NB4 (cell line): ENCODE measurements around the gene ARSK.

ENCODE experiments used
- DNase-seq: peaks from one replicate; pipeline ENCODE4 v3.0.0; 2010; ENCODE audit warnings: low read depth
- H3K4me3 ChIP-seq: one replicate; pipeline ENCODE4 v1.5.1; 2011; ENCODE audit warnings: mild to moderate bottlenecking, low read depth, low read length, moderate library complexity
- MAX ChIP-seq: IDR thresholded peaks from 2 replicates; pipeline ENCODE4 v1.6.1; 2011; ENCODE audit warnings: low read depth, low read length
- MYC ChIP-seq: IDR thresholded peaks from 2 replicates; pipeline ENCODE4 v1.6.1; 2011; ENCODE audit warnings: low read depth, low read length
- POLR2A ChIP-seq: IDR thresholded peaks from 2 replicates; pipeline ENCODE4 v1.6.1; 2011; ENCODE audit warnings: mild to moderate bottlenecking; ENCODE audit not compliant: insufficient read length; ENCODE audit errors: extremely low read depth
- TF ChIP-seq, protein P1 (sequence below): IDR thresholded peaks from one replicate; pipeline ENCODE4 v1.5.1; 2012; ENCODE audit warnings: low read depth, low read length

The ARSK gene

GRCh38 chr5:95606419-95606818 lies 51.5 kb downstream of the ARSK start:
- no peak for DNase-seq
- TF ChIP-seq, protein P1, sequence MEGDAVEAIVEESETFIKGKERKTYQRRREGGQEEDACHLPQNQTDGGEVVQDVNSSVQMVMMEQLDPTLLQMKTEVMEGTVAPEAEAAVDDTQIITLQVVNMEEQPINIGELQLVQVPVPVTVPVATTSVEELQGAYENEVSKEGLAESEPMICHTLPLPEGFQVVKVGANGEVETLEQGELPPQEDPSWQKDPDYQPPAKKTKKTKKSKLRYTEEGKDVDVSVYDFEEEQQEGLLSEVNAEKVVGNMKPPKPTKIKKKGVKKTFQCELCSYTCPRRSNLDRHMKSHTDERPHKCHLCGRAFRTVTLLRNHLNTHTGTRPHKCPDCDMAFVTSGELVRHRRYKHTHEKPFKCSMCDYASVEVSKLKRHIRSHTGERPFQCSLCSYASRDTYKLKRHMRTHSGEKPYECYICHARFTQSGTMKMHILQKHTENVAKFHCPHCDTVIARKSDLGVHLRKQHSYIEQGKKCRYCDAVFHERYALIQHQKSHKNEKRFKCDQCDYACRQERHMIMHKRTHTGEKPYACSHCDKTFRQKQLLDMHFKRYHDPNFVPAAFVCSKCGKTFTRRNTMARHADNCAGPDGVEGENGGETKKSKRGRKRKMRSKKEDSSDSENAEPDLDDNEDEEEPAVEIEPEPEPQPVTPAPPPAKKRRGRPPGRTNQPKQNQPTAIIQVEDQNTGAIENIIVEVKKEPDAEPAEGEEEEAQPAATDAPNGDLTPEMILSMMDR = no peak
- TF ChIP-seq MYC (no peak), MAX (no peak), POLR2A (no peak)
- no peak overlapping the region for H3K4me3 ChIP-seq

DNA sequence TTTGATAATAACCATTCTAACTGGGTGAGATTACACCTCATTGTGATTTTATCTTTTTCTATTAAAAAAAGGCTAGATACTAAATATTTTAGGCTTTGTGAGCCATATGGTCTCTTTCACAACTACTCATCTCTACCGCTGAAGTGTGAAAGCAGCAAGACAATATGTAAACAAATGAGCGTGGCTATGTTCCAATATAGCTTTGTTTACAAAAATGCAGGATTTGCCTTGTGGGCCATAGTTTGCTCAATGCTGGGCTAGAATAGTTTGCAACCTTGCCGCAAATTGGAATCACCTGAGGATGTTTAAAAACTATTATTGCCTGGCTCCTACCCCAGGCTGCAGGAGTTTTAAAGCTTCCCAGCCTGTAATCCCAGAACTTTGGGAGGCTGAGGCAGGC lies 54.8 kb downstream of the ARSK start:
- no peak overlapping the region for H3K4me3 ChIP-seq
- TF ChIP-seq, protein P1 = no peak
- TF ChIP-seq MAX (no peak), POLR2A (no peak), MYC (no peak)
- DNase-seq = no peak

DNA sequence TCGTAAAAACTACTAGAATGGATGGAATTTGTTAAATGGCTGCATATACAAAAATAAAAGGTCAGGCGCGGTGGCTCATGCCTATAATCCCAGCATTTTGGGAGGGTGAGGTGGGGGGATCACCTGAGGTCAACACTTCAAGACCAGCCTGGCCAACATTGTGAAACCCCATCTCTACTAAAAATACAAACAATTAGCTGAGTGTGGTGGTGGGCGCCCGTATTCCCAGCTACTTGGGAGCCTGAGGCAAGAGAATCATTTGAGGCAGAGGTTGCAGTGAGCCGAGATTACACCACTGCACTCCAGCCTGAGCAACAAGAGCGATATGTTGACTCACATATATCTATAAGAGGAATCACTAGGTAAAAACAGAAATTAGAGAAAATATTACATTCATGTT lies 55.6 kb downstream of the ARSK start:
- TF ChIP-seq, protein P1 = no peak
- no peak for TF ChIP-seq POLR2A
- no peak for DNase-seq
- no peak overlapping the region for H3K4me3 ChIP-seq

DNA sequence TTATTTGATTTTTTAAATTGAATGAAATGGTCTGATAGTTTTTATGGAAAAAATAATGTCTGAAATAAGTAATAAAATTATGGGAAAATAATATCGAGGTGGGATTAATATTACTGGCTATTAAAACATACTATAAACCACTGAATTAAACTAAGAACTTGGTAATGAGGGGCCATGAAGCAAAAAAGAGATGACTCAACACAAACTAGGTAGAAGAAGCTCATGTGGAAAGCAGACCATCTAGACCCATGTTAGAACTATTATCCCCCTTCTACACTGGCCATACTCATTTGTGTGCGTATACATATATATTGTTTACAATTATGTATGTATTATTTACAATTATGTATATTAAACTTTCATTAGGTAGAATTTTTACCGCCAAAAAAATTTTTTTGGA lies 56.5 kb downstream of the ARSK start:
- DNase-seq = no peak
- TF ChIP-seq MAX (no peak), POLR2A (no peak), MYC (no peak)
- TF ChIP-seq, protein P1 = no peak

GRCh38 chr5:95613514-95613913 lies 58.6 kb downstream of the ARSK start:
- TF ChIP-seq, protein P1 = no peak
- TF ChIP-seq POLR2A = no peak
- no peak for TF ChIP-seq MAX
- TF ChIP-seq MYC = no peak
- H3K4me3 ChIP-seq = no peak overlapping the region
- no peak for DNase-seq

More for the DNA sequence above, 56.5 kb downstream of the ARSK start:
- no peak overlapping the region for H3K4me3 ChIP-seq

DNA sequence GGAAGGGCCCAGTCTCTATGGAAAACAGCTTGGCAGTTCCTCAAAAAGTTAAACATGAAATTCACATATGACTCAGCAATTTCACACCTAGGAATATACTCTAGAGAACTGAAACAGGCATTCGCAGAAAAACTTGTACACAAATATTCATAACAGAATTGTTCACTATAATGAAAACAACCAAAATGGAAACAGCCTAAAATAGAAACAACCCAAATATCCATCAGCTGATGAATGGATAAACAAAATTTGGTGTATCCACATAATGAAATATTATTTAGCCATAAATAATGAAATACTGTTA lies 60.2 kb downstream of the ARSK start:
- TF ChIP-seq MAX (no peak), POLR2A (no peak), MYC (no peak)
- TF ChIP-seq, protein P1 = no peak
- DNase-seq = no peak
- no peak overlapping the region for H3K4me3 ChIP-seq
